ENCODE results near the gene HSPA12B. TPM values are rescaled to one million over a fixed set of nuclear protein-coding genes. Genes with fewer than 3 reads are reported as not detected.

Gene HSPA12B
- total and polyA plus RNA-seq, 9 of the 15 experiments (the other 6 are each of a cell fraction or from before 2014, with no cell fraction given), result 0.03 to 0.07 TPM; not detected in 7

- TF ChIP-seq, protein P1, sequence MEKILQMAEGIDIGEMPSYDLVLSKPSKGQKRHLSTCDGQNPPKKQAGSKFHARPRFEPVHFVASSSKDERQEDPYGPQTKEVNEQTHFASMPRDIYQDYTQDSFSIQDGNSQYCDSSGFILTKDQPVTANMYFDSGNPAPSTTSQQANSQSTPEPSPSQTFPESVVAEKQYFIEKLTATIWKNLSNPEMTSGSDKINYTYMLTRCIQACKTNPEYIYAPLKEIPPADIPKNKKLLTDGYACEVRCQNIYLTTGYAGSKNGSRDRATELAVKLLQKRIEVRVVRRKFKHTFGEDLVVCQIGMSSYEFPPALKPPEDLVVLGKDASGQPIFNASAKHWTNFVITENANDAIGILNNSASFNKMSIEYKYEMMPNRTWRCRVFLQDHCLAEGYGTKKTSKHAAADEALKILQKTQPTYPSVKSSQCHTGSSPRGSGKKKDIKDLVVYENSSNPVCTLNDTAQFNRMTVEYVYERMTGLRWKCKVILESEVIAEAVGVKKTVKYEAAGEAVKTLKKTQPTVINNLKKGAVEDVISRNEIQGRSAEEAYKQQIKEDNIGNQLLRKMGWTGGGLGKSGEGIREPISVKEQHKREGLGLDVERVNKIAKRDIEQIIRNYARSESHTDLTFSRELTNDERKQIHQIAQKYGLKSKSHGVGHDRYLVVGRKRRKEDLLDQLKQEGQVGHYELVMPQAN (IDR thresholded peaks at IDR 0.05; ENCODE audit: borderline replicate concordance), result peak; percentile 53; the same call in 1 of the 2 replicates
- TF ChIP-seq CHD4 (IDR thresholded peaks at IDR 0.05; ENCODE audit: insufficient read depth, insufficient replicate concordance, low read depth, low read length, poor library complexity, severe bottlenecking), result peak; percentile 78
- TF ChIP-seq SETDB1 (IDR thresholded peaks at IDR 0.05; ENCODE audit: low read length), result no peak
- TF ChIP-seq, protein P2, sequence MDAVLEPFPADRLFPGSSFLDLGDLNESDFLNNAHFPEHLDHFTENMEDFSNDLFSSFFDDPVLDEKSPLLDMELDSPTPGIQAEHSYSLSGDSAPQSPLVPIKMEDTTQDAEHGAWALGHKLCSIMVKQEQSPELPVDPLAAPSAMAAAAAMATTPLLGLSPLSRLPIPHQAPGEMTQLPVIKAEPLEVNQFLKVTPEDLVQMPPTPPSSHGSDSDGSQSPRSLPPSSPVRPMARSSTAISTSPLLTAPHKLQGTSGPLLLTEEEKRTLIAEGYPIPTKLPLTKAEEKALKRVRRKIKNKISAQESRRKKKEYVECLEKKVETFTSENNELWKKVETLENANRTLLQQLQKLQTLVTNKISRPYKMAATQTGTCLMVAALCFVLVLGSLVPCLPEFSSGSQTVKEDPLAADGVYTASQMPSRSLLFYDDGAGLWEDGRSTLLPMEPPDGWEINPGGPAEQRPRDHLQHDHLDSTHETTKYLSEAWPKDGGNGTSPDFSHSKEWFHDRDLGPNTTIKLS (IDR thresholded peaks at IDR 0.05; ENCODE audit: borderline replicate concordance, low read depth), result 0 out of 2 replicates have a peak, but pooled peaks have one; percentile 31
- peak; percentile 13; the same call in 1 of the 2 replicates for TF ChIP-seq ZNF121 (CRISPR knock-in tag; conservative IDR thresholded peaks at IDR 0.05)
- peak; percentile 12; the same call in 1 of the 2 replicates for TF ChIP-seq PKNOX1 (IDR thresholded peaks at IDR 0.05)
- TF ChIP-seq USF1 (CRISPR knock-in tag; IDR thresholded peaks at IDR 0.05), result peak; percentile 73
- TF ChIP-seq GATA2 (CRISPR knock-in tag; IDR thresholded peaks at IDR 0.05), result no peak
- 0 out of 2 replicates have a peak, but pooled peaks have one; percentile 43 for TF ChIP-seq GATAD2A (IDR thresholded peaks at IDR 0.05)
- TF ChIP-seq BCOR (IDR thresholded peaks at IDR 0.05), result peak; percentile 97
- peak in 1 of 2 experiments; percentile 34; a peak in 1 of 4 replicates for TF ChIP-seq KDM4B (IDR thresholded peaks at IDR 0.05; ENCODE audit: borderline replicate concordance in 2 of 2, low read depth in 1 of 2)
- TF ChIP-seq L3MBTL2 (IDR thresholded peaks at IDR 0.05), result peak; percentile 59; the same call in 1 of the 2 replicates
- TF ChIP-seq SIN3A (IDR thresholded peaks at IDR 0.05; ENCODE audit: borderline replicate concordance in 2 of 2, control insufficient read depth in 1 of 2, low read depth in 2 of 2, low read length in 2 of 2), result peak; percentile 24 to 71; a peak in 1 of 4 replicates
- no peak for TF ChIP-seq MTA2 (IDR thresholded peaks at IDR 0.05; ENCODE audit: low read depth)
- TF ChIP-seq CXXC5 (CRISPR knock-in tag; IDR thresholded peaks at IDR 0.05), result peak; percentile 69
- no peak for TF ChIP-seq ASH1L (IDR thresholded peaks at IDR 0.05; ENCODE audit: borderline replicate concordance, low read depth, partially characterized antibody)
- TF ChIP-seq CTBP1 (IDR thresholded peaks at IDR 0.05; ENCODE audit: borderline replicate concordance), result peak; percentile 70
- TF ChIP-seq POLR2A (conservative IDR thresholded peaks at IDR 0.05), result peak; percentile 66
- TF ChIP-seq MTA1 (IDR thresholded peaks at IDR 0.05; ENCODE audit: borderline replicate concordance), result 0 out of 2 replicates have a peak, but pooled peaks have one; percentile 42
- no peak for TF ChIP-seq ETS1 (conservative IDR thresholded peaks at IDR 0.05; ENCODE audit: control insufficient read depth, low read depth, low read length)
Measured at GRCh38 chr20:3795511-3796468, 63.3 kb downstream of the HSPA12B start, which contains the start of gene CDC25B (continued).

Data from K562 (cell line).